GM12872 (cell line): ENCODE results near the gene MYLK.

Source experiments
- CTCF ChIP-seq: IDR thresholded peaks from 3 replicates; pipeline ENCODE4 v1.5.1; 2011; ENCODE audit warnings: low read depth, mild to moderate bottlenecking, low read length, moderate library complexity; ENCODE audit not compliant: insufficient read depth

The MYLK gene

DNA sequence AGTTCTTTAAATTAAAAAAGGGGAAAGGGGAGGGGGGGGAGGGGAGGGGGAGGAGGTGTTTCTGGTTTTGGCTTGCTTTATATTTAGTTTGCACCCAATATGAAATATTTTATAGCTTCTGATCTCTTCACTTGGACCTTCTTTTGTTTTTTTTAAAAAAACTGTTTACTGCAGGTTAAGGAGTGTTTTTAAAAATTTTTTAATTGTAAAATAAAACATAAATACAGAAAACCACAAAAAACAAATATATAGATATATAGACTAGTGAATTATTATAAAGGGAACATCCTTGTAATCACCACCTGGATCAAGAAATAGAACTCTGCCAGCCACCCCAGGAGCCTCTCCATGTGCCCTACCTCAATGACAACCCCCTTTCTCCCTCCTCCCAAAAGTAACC is 861 bp upstream of the MYLK start:
- TF ChIP-seq CTCF = no peak

GRCh38 chr3:123883701-123884202 is 380 bp downstream of the MYLK start:
- TF ChIP-seq CTCF = no peak

- no peak for TF ChIP-seq CTCF
These were observed 1.0 kb downstream of the MYLK start for GRCh38 chr3:123883111-123883510.

- no peak for TF ChIP-seq CTCF
These were observed 2.4 kb downstream of the MYLK start for GRCh38 chr3:123881771-123882170.

GRCh38 chr3:123880998-123881561 is 3.1 kb downstream of the MYLK start:
- TF ChIP-seq CTCF = peak; percentile 37; the same call in 2 of the 3 replicates

- TF ChIP-seq CTCF = no peak
These were observed 5.3 kb downstream of the MYLK start for GRCh38 chr3:123878807-123879206.

GRCh38 chr3:123877965-123878364 is 6.2 kb downstream of the MYLK start:
- TF ChIP-seq CTCF = no peak
